Peyer's patch (tissue), 4 donors: ENCODE data around the gene C6orf132.

Experiments used
- CTCF ChIP-seq, 6 experiments: fragments of 450-650 bp in 4 of 6; fragments of 200-600 bp in 2 of 6; sonication (generic) in 1 of 6; IDR thresholded peaks; one replicate each; pipeline ENCODE4 v1.5.1; 2017 to 2019; ENCODE audit warnings: antibody characterized with exemption in 6 of 6, mild to moderate bottlenecking in 3 of 6, moderate library complexity in 1 of 6
- POLR2A ChIP-seq, 2 donors: fragments of 450-650 bp; IDR thresholded peaks; one replicate each; pipeline ENCODE4 v1.5.1; 2017; ENCODE audit warnings: antibody characterized with exemption in 2 of 2, mild to moderate bottlenecking in 2 of 2, moderate library complexity in 2 of 2

- TF ChIP-seq CTCF (IDR thresholded peaks at IDR 0.05) (no peak), POLR2A (IDR thresholded peaks at IDR 0.05) (peak; percentile 64 to 76)
Measured at GRCh38 chr6:42113936-42114636, 28.3 kb downstream of the C6orf132 start.
